Measurements from ENCODE around the gene SSPN. TPM values are rescaled to one million over a fixed set of nuclear protein-coding genes. Genes with fewer than 3 reads are reported as not detected.

SSPN gene
- total RNA-seq, 1 experiment from 2014 or later = 11.9 TPM

DNA sequence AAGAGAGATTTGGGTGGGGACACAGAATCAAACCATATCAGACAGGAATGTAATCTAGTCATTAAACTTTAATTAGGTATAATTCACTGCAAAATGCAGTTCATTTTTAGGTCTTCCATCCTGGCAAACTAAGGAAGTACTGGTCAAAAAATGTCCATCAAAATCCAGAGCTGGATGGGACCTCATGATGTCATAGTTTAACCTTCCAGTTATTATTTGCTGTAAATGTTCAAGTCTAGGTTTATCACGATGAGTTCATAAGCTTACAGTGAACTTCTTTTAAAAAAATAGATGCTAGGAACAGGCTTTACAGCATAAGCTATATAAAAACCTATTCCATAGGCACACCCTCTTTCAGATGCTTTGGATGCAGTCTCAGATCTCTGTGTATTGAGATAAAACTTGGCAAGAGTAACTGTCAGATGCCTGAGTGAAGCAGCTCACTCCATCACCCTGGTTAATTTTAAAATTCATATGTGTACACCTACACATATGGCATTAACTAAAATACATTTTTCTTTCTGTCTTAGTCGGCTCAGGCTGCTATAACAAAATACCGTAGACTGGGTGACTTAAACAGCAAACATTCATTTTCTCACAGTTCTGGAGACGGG, 7.9 kb downstream of the SSPN start:
- DNase-seq = no peak
- Histone ChIP-seq H3K4me1 (ENCODE audit: insufficient read depth, low read length) (peaks cover 12% of the 10 kb centered on the region), H3K79me2 (ENCODE audit: low read length) (no peaks in the 10 kb centered on the region), H3K27ac (ENCODE audit: low read length) (no peak overlapping the region), H3F3A (ENCODE audit: low read length, unreplicated experiment) (no peaks in the 10 kb centered on the region), H3K27me3 (ENCODE audit: low read length) (no peaks in the 10 kb centered on the region), H3K9me2 (replicated peaks; ENCODE audit: low read length) (no peaks in the 10 kb centered on the region), H4K20me1 (ENCODE audit: low read length) (no peaks in the 10 kb centered on the region), H3K4me3 (ENCODE audit: low read length) (no peak overlapping the region), H3K36me3 (ENCODE audit: low read depth, low read length) (no peaks in the 10 kb centered on the region), H2AFZ (ENCODE audit: low read length) (no peak overlapping the region), H3K9me3 (ENCODE audit: low read length) (no peaks in the 10 kb centered on the region), H3K9ac (ENCODE audit: low read length) (no peak overlapping the region), H3K4me2 (ENCODE audit: low read length) (no peak overlapping the region)
- TF ChIP-seq EZH2 (IDR thresholded peaks at IDR 0.05; ENCODE audit: low read length, unreplicated experiment) = no peak
- no peak for TF ChIP-seq EZH2phosphoT487 (IDR thresholded peaks at IDR 0.05; ENCODE audit: borderline replicate concordance, low read length)
- TF ChIP-seq, protein P1, sequence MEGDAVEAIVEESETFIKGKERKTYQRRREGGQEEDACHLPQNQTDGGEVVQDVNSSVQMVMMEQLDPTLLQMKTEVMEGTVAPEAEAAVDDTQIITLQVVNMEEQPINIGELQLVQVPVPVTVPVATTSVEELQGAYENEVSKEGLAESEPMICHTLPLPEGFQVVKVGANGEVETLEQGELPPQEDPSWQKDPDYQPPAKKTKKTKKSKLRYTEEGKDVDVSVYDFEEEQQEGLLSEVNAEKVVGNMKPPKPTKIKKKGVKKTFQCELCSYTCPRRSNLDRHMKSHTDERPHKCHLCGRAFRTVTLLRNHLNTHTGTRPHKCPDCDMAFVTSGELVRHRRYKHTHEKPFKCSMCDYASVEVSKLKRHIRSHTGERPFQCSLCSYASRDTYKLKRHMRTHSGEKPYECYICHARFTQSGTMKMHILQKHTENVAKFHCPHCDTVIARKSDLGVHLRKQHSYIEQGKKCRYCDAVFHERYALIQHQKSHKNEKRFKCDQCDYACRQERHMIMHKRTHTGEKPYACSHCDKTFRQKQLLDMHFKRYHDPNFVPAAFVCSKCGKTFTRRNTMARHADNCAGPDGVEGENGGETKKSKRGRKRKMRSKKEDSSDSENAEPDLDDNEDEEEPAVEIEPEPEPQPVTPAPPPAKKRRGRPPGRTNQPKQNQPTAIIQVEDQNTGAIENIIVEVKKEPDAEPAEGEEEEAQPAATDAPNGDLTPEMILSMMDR (conservative IDR thresholded peaks at IDR 0.05; ENCODE audit: low read depth, low read length) = no peak
- ChIA-PET CTCF (interaction anchor here (0.6 kb wide), 1 partner anchor 147 kb away, joined by 3 read pairs; no protein-coding TSS in a partner anchor), POLR2A (ENCODE audit: unreplicated experiment) (no interaction called here)
- intact Hi-C loops (cut with micrococcal nuclease) = no loop called here
- ATAC-seq = no peak
- no TSS peak for BruUV-seq (replicated peaks)

DNA sequence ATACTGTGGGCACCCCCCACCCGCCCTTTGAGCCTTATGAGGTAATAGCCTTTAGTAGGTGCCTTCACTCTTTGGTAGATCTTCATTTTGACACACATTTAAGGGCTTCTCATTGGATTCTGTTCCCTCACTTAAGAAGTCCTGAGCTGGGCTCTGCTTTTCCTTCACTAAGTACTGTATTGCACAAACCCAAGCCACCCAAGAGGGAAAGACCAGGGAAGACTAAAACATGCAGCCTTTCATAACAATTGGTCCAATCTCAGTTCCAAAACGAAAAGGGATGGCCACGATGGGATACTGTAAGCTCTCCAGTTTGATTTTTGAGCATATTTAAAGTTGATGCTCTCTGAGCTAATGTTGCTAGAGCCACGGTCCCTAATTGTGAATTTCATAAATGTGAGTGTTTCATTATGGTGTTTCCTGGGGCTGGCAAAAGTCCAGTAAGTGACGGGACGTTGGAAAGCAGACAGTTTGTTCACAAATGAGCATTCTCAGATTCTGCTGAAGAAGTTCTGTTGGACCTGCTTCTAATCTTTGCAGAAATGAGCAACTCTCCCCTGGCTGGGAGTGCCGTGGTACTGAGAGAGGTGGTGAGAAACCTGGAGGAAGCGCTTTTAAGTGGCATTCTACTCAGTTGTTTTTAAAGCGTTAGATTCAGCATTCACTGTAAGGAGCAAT, 9.4 kb downstream of the SSPN start:
- H3F3A ChIP-seq (ENCODE audit: low read length, unreplicated experiment) = no peaks in the 10 kb centered on the region
- H3K4me3 ChIP-seq (ENCODE audit: low read length) = no peak overlapping the region
- TF ChIP-seq EZH2phosphoT487 (IDR thresholded peaks at IDR 0.05; ENCODE audit: borderline replicate concordance, low read length) (no peak), EZH2 (IDR thresholded peaks at IDR 0.05; ENCODE audit: low read length, unreplicated experiment) (no peak)
- TF ChIP-seq, protein P1 (conservative IDR thresholded peaks at IDR 0.05; ENCODE audit: low read depth, low read length) = no peak
- H3K36me3 ChIP-seq (ENCODE audit: low read depth, low read length) = no peaks in the 10 kb centered on the region
- ChIA-PET CTCF (interaction anchor here (0.6 kb wide), 1 partner anchor 9 kb away, joined by 4 read pairs; no protein-coding TSS in a partner anchor), POLR2A (ENCODE audit: unreplicated experiment) (no interaction called here)
- no peaks in the 10 kb centered on the region for H3K27me3 ChIP-seq (ENCODE audit: low read length)
- no peak overlapping the region for H2AFZ ChIP-seq (ENCODE audit: low read length)
- intact Hi-C loops (cut with micrococcal nuclease) = no loop called here
- no peak for ATAC-seq
- no peaks in the 10 kb centered on the region for H3K79me2 ChIP-seq (ENCODE audit: low read length)
- DNase-seq = no peak
- H3K9me2 ChIP-seq (replicated peaks; ENCODE audit: low read length) = no peaks in the 10 kb centered on the region
- H3K9me3 ChIP-seq (ENCODE audit: low read length) = no peaks in the 10 kb centered on the region
- no TSS peak for BruUV-seq (replicated peaks)
- H3K4me1 ChIP-seq (ENCODE audit: insufficient read depth, low read length) = no peaks in the 10 kb centered on the region
- H3K27ac ChIP-seq (ENCODE audit: low read length) = no peak overlapping the region
- H3K9ac ChIP-seq (ENCODE audit: low read length) = no peak overlapping the region
- no peaks in the 10 kb centered on the region for H4K20me1 ChIP-seq (ENCODE audit: low read length)
- no peak overlapping the region for H3K4me2 ChIP-seq (ENCODE audit: low read length)

DNA sequence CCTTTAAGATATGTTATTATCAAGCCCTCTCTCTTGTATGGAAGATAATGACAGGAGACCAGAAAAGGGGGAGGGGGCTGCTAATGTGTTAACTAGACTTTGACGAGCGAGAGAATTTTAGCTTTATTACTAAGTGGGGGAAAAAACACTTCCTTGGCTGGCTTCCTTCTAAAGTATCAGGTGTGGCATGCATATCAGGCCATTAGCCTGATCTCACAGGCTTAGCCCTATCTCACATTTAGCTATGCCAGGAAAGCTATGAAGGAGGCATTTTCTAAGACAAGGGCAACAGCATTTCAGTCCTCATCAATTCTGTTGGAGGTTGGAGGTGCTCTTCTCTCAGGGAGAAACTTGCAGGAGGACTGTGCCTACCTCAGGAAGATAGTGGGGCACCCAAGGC, 9.9 kb downstream of the SSPN start:
- H3K27me3 ChIP-seq (ENCODE audit: low read length) = no peaks in the 10 kb centered on the region
- no peak overlapping the region for H2AFZ ChIP-seq (ENCODE audit: low read length)
- CTCF ChIA-PET = no interaction called here
- POLR2A ChIA-PET (ENCODE audit: unreplicated experiment) = no interaction called here
- DNase-seq (no peak), ATAC-seq (no peak)
- intact Hi-C loops (cut with micrococcal nuclease) = no loop called here
- H4K20me1 ChIP-seq (ENCODE audit: low read length) = no peaks in the 10 kb centered on the region
- H3K4me2 ChIP-seq (ENCODE audit: low read length) = no peak overlapping the region
- H3K9me2 ChIP-seq (replicated peaks; ENCODE audit: low read length) = no peaks in the 10 kb centered on the region
- no peaks in the 10 kb centered on the region for H3F3A ChIP-seq (ENCODE audit: low read length, unreplicated experiment)
- no TSS peak for BruUV-seq (replicated peaks)
- no peak overlapping the region for H3K9ac ChIP-seq (ENCODE audit: low read length)
- no peaks in the 10 kb centered on the region for H3K9me3 ChIP-seq (ENCODE audit: low read length)
- no peak overlapping the region for H3K27ac ChIP-seq (ENCODE audit: low read length)
- H3K36me3 ChIP-seq (ENCODE audit: low read depth, low read length) = no peaks in the 10 kb centered on the region
- H3K4me3 ChIP-seq (ENCODE audit: low read length) = no peak overlapping the region
- no peaks in the 10 kb centered on the region for H3K4me1 ChIP-seq (ENCODE audit: insufficient read depth, low read length)
- TF ChIP-seq, protein P1 (conservative IDR thresholded peaks at IDR 0.05; ENCODE audit: low read depth, low read length) = no peak
- TF ChIP-seq EZH2 (IDR thresholded peaks at IDR 0.05; ENCODE audit: low read length, unreplicated experiment) = no peak
- no peak for TF ChIP-seq EZH2phosphoT487 (IDR thresholded peaks at IDR 0.05; ENCODE audit: borderline replicate concordance, low read length)
- no peaks in the 10 kb centered on the region for H3K79me2 ChIP-seq (ENCODE audit: low read length)
